GM13977 (cell line): ENCODE data around the gene NFIA.

Experiments used
- DNase-seq: peaks from one replicate; pipeline ENCODE4 v3.0.0; 2012; ENCODE audit warnings: low spot score
- CTCF ChIP-seq: IDR thresholded peaks from 2 replicates; pipeline ENCODE4 v1.5.1; 2012; ENCODE audit warnings: mild to moderate bottlenecking, control low read depth; ENCODE audit not compliant: insufficient read depth; ENCODE audit errors: extremely low read depth, missing control alignments
- in situ Hi-C: fragments of 300-500 bp; cut with MboI; formaldehyde crosslinking; loops from one replicate; pipeline ENCODE4 v1.12.0; 2022; ENCODE audit warnings: low sequenced_read_pairs, low pct_unique_long_range_greater_than_20kb, mixed read lengths, inconsistent platforms; ENCODE audit not compliant: unreplicated experiment

NFIA gene

GRCh38 chr1:61207416-61207815 is 125.1 kb downstream of the NFIA start:
- in situ Hi-C loops, result no loop called here

DNA sequence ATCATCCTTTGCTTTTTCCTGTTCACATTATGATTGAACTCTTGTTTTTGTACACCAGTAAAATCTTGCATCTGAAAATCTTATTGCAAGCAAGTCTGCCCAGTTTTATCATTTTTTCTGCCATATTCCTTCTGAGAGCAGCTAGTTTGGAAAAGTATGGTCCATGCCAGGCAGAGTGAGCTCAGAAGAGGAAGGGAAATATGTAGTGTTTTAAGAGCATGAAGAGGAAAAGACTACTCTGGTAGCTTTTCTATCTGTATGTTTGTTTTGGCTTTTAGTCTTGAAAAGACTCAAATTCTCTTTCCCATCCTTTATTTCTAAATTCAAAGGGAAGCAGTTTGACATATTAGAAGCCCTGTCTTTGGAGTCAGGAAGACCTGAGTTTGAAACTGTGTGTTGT is 125.8 kb downstream of the NFIA start:
- in situ Hi-C loops, result no loop called here
- TF ChIP-seq CTCF, result no peak
- DNase-seq, result no peak

More at GRCh38 chr1:61207416-61207815, 125.1 kb downstream of the NFIA start:
- no peak for DNase-seq
- TF ChIP-seq CTCF, result no peak

DNA sequence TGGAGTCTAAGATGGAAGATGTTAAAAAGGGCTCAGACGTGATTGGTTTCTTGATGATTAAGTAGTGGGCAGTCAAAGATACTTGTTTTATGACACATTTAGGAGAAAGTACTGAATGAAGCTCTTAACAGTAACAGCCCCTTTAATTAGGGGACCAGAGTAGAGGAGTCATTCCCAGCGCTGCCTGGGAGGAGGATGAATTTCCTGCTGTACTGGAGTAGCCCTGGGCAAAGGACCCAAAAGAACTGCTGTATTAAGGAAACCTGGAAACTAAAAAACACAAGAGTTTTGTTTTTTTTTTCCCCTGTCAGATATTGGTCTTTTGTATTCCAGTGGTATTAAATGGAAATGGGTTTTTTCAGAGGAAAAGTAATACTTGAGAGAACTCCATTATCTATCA is 126.5 kb downstream of the NFIA start:
- in situ Hi-C loops, result no loop called here
- TF ChIP-seq CTCF, result no peak
- no peak for DNase-seq

DNA sequence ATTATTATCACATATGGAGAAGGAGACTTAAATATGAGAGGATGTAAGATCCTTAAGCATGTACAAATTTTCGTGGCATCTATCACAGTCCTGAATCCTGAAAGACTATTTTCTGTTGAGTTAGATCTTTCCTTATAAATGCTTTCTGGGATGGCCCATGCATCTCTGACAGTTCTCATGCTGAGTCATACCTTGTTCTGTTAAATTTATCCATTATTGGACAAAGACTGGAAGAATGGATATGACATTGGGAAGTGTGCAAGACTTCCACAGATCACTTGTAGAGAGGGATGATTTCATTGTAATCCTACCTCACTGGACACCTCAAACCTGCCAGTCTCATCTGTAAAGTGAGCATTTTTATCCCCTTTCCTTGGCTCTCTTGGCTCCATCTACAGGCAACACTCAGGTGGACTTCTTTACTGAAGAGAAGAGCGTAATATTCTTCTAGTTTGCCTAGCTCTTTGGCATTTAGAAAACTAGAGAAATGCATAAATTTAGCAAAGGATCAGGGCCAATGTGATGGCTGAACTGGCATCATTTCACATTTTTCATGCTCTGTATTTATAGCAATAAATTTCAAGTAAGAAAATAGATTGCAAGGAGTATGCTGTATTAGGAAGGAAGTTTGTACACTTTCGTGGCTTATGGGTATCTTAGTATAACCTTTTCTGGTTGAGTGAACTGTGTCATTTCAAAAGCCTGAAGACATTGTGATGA is 128.2 kb downstream of the NFIA start:
- in situ Hi-C loops, result no loop called here
- no peak for TF ChIP-seq CTCF
- DNase-seq, result no peak

DNA sequence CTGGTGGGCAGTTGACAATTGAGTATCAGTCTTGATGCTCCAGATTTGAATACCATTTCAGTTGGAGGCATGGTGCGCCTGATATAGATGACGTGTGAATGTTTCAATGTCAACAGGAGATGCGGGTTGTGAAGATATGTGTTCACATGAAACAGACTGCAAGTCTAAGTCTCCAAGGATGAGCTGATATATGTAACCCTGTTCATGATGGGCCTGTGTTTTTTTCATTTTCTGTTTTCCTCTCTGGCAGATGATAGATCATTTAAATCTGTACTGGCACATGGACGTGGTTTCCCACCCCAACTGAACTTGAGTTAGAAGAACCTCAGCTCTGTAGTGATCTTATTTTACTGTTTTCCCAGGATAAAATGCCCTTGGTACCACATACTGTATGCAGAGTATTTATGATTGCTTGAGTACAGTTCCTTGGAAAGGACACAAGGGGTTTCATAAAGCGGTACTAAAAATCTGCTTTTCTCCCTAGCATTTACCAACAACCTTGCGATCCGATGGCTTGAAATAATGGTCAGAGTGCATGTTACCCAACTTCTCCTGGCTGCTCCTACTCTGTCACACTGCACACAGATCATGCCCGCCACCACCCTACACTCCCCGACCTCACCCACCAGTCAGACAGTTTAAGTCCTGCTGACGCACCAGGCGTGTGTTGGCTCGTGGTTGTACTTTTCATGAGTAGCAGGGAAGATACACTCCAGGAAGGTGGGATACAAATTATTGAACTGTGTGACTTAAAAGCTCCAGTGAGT is 131.1 kb downstream of the NFIA start:
- no peak for DNase-seq
- TF ChIP-seq CTCF, result no peak
- in situ Hi-C loops, result no loop called here

GRCh38 chr1:61215119-61215518 is 132.8 kb downstream of the NFIA start:
- in situ Hi-C loops, result no loop called here
- DNase-seq, result no peak
- TF ChIP-seq CTCF, result no peak
